ENCODE results near the gene SHC1. TPM values are rescaled to one million over a fixed set of nuclear protein-coding genes. Genes with fewer than 3 reads are reported as not detected.

Gene SHC1
- total RNA-seq, 1 experiment from 2014 or later, result 107 TPM

GRCh38 chr1:154993572-154994268 lies 23.2 kb upstream of the SHC1 start, which contains the start of gene LENEP:
LENEP (plus strand) TSS chr1:154993586; CDS start chr1:154993608, 22 bp downstream.
- intact Hi-C loops (cut with micrococcal nuclease), result no loop called here
- peaks cover 4% of the 10 kb centered on the region for H3K79me2 ChIP-seq (ENCODE audit: low read length)
- no peak within 1 kb of the TSS for H3K9ac ChIP-seq (ENCODE audit: low read length)
- ChIA-PET CTCF (interaction anchor here (0.8 to 1.1 kb wide), 3 partner anchors 10 to 38 kb away, joined by 6 to 7 read pairs (median 6); partner anchors contain the start of genes PBXIP1 and PYGO2), POLR2A (ENCODE audit: unreplicated experiment) (interaction anchor here (0.5 to 1.3 kb wide), 2 partner anchors 10 to 23 kb away, joined by 4 read pairs; partner anchors contain the start of gene FLAD1)
- peak; percentile 39 for ATAC-seq
- H3K9me3 ChIP-seq (ENCODE audit: low read length), result no peaks in the 10 kb centered on the region
- no peak for DNase-seq
- H2AFZ ChIP-seq (ENCODE audit: low read length), result no peak within 1 kb of the TSS
- no peak within 1 kb of the TSS for H3K4me2 ChIP-seq (ENCODE audit: low read length)
- no peaks in the 10 kb centered on the region for H3K27me3 ChIP-seq (ENCODE audit: low read length)
- no peaks in the 10 kb centered on the region for H3K4me1 ChIP-seq (ENCODE audit: insufficient read depth, low read length)
- H3K36me3 ChIP-seq (ENCODE audit: low read depth, low read length), result peaks cover 18% of the 10 kb centered on the region
- H3F3A ChIP-seq (ENCODE audit: low read length, unreplicated experiment), result no peaks in the 10 kb centered on the region
- no peaks in the 10 kb centered on the region for H3K9me2 ChIP-seq (replicated peaks; ENCODE audit: low read length)
- H4K20me1 ChIP-seq (ENCODE audit: low read length), result peaks cover 7% of the 10 kb centered on the region; the same call in 1 of the 2 replicates
- TF ChIP-seq CTCF (conservative IDR thresholded peaks at IDR 0.05; ENCODE audit: low read depth, low read length), result no peak
- no peak for TF ChIP-seq EZH2 (IDR thresholded peaks at IDR 0.05; ENCODE audit: low read length, unreplicated experiment)
- no peak for TF ChIP-seq EZH2phosphoT487 (IDR thresholded peaks at IDR 0.05; ENCODE audit: borderline replicate concordance, low read length)
- H3K27ac ChIP-seq (ENCODE audit: low read length), result no peak within 1 kb of the TSS
- TSS peak; percentile 12 for BruUV-seq (replicated peaks)
- no peak within 1 kb of the TSS for H3K4me3 ChIP-seq (ENCODE audit: low read length)

GRCh38 chr1:154992721-154993571 lies 22.4 kb upstream of the SHC1 start:
- H4K20me1 ChIP-seq (ENCODE audit: low read length), result peaks cover 15% of the 10 kb centered on the region; the same call in 1 of the 2 replicates
- no peak overlapping the region for H3K4me2 ChIP-seq (ENCODE audit: low read length)
- ATAC-seq (peak; percentile 40), DNase-seq (peak; percentile 46)
- no peaks in the 10 kb centered on the region for H3K4me1 ChIP-seq (ENCODE audit: insufficient read depth, low read length)
- H3K79me2 ChIP-seq (ENCODE audit: low read length), result peaks cover 12% of the 10 kb centered on the region
- no peaks in the 10 kb centered on the region for H3F3A ChIP-seq (ENCODE audit: low read length, unreplicated experiment)
- H3K9me3 ChIP-seq (ENCODE audit: low read length), result no peaks in the 10 kb centered on the region
- no peak overlapping the region for H2AFZ ChIP-seq (ENCODE audit: low read length)
- no peaks in the 10 kb centered on the region for H3K27me3 ChIP-seq (ENCODE audit: low read length)
- POLR2A ChIA-PET (ENCODE audit: unreplicated experiment), result interaction anchor here (1.3 kb wide), 1 partner anchor 9 kb away, joined by 4 read pairs; the partner anchor contains the start of gene FLAD1
- TF ChIP-seq EZH2phosphoT487 (IDR thresholded peaks at IDR 0.05; ENCODE audit: borderline replicate concordance, low read length), result no peak
- peak; percentile 47 for TF ChIP-seq CTCF (conservative IDR thresholded peaks at IDR 0.05; ENCODE audit: low read depth, low read length)
- no peaks in the 10 kb centered on the region for H3K9me2 ChIP-seq (replicated peaks; ENCODE audit: low read length)
- no peak overlapping the region for H3K9ac ChIP-seq (ENCODE audit: low read length)
- no peak overlapping the region for H3K4me3 ChIP-seq (ENCODE audit: low read length)
- no peak overlapping the region for H3K27ac ChIP-seq (ENCODE audit: low read length)
- intact Hi-C loops (cut with micrococcal nuclease), result no loop called here
- H3K36me3 ChIP-seq (ENCODE audit: low read depth, low read length), result peaks cover 26% of the 10 kb centered on the region
- BruUV-seq (replicated peaks), result no TSS peak
- CTCF ChIA-PET, result interaction anchor here (0.8 to 1.1 kb wide), 3 partner anchors 9 to 37 kb away, joined by 6 to 7 read pairs (median 6); partner anchors contain the start of genes PBXIP1 and PYGO2
